GM10847 (cell line): ENCODE results near the gene ASPSCR1.

Experiments used
- POLR2A ChIP-seq: IDR thresholded peaks from 2 replicates; pipeline ENCODE4 v1.6.1; 2011; ENCODE audit not compliant: insufficient read length; ENCODE audit errors: extremely low read depth

Gene ASPSCR1

DNA sequence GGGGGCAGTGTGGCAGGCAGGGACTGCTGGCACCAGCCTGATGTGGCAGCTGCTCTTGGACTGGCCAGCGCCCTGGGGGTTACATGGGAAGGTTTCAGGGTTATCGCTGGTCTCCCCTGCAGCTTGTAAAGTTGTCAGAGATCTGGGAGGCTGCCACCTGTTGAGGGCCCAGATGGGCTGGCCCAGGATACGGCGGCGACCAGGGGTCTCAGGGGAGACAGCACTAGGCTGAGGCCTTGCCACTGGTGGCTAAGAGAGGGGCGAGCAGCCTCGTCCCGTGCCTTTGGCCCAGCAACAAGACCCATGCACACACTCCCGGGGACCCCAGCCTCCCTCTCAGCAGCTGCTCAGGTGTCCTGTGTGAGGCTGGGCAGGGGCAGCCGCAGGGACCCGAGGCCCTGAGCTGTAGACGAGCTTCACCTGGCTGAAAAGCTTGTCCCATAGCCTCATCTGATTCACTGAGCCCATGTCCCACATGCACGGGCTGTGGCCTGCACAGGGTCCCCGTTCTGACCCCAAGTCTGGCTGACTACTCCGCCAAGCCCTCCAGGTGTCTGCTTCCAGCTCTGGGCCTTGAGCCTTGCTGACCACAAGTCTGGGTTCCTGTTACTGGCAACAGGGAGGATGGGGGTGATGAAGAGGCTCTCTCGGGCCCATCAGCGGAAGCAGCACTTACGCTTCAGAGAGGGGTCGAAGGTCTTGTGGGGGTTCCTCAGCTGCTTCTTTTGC lies 82.0 kb downstream of the ASPSCR1 start:
- no peak for TF ChIP-seq POLR2A

GRCh38 chr17:82060001-82060380 lies 82.6 kb downstream of the ASPSCR1 start:
- TF ChIP-seq POLR2A = no peak

DNA sequence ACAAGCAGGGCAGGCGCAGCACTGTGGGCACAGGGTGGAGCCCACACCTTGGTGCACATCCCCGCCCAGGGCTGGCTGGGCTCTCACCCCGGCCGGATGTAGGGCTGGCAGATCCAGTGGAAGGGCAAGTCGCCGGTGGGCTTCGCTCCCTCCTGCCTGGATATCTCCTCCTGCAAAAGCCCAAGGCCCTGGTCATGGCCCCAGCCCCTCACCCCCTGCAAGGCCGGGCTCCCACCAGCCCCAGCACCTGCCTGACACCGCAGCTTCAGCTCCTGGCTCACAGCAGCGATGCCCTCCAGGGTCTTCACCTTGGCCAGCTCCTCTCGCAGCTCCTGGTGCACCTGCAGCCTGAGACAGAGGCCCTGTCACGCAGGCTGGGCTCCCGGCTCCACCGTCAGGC lies 83.2 kb downstream of the ASPSCR1 start:
- TF ChIP-seq POLR2A = no peak

DNA sequence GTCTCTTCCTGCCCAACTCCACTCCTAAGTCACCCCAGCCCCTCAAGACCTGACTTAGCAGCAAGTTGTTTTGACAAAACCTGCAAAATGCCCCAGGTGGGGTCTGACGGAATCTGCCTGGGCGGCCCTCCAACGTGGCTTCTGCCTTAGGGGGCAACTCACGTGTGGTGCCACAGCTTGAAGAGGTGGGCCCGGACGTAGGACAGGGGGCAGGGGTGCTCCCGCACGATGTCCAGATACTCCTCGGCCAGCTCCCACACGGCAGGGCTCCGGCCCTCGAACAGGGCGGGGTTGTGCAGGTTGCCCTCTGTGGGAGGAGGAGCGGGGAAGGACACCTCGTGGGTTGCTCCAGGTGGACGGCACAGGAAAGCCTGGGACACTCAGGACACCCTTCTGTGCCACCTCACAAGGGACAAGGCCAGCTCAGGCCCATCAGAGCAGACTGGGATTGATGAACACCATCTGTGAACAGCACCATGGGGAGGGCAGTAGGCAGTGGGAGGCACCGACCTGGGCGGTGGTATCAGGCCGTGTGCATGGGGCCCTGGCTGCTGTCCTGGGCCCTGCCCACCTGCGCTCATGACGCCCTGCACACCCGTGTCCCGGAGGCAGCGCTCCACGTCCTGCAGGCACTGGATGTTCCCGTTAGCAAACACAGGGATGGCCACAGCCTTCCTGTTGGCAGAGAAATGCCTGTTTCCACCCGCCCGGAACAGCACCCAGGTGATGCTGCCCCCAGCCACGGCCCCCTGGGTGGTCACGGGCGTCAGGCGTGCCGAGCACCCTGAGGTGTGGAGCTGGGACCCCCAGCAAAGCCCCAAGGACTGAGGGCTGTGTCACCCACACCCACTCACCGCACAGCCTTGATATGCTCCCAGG lies 83.9 kb downstream of the ASPSCR1 start:
- no peak for TF ChIP-seq POLR2A

GRCh38 chr17:82062076-82062983 lies 84.9 kb downstream of the ASPSCR1 start:
- TF ChIP-seq POLR2A = no peak

- TF ChIP-seq POLR2A = no peak
Observed at GRCh38 chr17:82062984-82063368, 85.5 kb downstream of the ASPSCR1 start.

DNA sequence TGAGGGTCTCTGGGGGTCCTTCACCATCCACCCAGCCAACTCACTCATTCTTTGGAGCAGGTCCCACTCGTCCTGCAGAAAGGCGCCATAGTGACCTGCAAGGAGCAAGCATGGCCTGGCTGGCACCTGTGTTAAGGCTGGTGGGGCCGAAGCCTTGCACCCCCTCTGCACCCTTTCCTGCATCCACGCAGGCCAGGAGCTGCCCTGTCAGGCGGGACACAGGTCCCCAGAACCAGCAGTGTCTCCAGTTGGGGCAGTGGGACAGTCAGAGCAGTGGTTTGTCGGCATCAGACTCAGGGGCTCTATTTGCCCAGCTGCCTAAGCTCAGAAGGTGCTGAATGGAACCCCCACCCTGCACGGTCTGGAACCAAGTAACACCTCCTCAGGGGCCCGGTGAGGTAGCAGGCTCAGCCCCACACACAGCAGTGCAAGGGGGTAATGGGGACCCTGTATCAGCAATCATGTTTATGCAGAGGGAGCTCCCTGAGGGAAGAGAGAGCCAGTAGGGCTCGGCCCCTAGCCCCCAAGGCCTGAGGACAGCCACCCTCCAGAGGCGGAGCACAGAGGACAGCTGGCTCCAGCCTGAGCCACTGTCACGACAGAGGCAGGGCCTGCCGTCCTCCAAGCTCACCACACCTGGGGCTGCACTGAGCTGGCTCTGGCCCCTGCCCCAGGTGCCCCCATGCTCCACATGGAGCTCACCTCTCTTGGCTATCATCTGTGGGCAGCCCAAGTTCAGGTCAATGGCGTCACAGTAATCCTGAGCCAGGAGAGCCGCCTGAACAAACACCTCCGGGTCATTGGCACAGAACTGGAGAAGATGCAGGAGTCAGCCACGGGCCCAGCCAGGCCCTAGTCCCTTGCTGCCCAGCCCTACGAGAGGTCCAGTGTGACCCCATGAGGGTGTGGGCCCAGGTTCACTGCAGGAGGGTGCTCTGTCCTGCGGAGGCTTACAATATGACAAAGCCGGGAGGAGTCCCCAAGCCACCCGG lies 86.3 kb downstream of the ASPSCR1 start:
- TF ChIP-seq POLR2A = no peak

DNA sequence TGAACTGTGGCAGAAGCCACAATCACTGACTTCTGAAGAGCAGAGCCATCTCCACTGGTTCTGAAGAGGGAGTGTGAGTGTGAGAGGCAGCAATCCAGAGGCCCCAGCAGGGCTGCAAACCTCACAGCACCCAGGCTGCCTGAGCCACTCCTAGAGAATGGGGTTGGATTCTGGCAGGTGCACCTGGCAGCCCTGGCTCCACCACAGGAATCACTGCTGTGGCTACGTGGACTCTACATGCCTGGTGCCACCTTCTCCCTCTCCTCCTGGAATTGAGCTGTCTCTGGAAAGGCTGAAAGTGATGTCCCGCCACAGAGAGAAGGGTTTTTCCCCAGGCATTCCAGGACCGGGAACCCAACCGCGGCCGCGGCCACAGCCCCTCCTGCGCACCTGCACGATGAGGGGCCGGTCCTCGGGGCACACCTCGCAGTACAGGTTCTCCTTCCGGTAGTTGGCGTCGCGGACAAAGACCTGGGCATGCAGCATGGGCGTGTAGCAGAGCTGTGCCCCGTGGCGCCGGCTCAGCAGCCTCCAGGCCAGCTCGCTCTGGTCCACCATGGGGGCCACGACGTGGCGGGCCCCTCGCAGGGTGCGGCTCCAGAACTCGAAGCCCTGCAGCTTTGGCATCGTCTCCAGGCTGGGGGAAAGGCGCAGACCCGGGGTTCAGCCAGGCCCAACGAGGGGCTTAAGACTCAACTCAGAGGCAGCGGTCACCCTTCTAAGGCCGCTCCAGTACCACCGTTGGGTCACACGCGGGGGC lies 87.2 kb downstream of the ASPSCR1 start:
- no peak for TF ChIP-seq POLR2A

DNA sequence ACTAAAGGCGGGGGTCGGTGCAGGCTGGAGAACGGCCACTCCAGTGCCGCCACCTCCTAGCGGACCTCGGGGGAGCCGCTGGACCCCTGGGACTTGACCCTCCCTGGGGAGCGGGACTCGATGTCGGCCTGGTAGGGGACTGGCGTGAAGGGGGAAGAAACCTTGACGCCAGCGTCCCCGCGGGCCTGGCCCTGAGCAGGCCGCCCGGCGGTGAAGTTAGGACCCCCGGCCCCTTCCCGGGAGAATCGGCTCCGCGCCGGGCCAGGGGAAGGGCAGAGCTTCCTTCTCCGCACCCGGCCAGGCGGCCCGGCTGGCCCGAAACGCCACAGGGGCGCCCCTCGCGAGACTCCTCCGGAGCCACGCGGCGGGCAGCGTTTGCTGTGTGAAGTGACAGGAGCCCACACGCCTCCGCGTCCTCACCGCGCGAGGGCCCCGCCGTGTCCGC lies 87.8 kb downstream of the ASPSCR1 start:
- no peak for TF ChIP-seq POLR2A

- peak; percentile 75 for TF ChIP-seq POLR2A
Observed at GRCh38 chr17:82065638-82066303, 88.3 kb downstream of the ASPSCR1 start, which contains the start of gene DUS1L. Gene DUS1L (minus strand): TSS chr17:82065804. CDS start chr17:82065059, 745 bp downstream.
